NOMO-1 (cell line): Measurements from ENCODE around the gene FLVCR2.
"Not testable (repeated sequence)": the region's sequence is repeated elsewhere in the genome, so short reads cannot be mapped to it uniquely, and the experiment has no call there.

Experiments used
- DNase-seq, 2 experiments: peaks; one replicate each; lab custom pipeline; 2025; ENCODE audit not compliant: unreplicated experiment in 2 of 2; lab: John Stamatoyannopoulos, UW

FLVCR2 gene

GRCh38 chr14:75658957-75659356 lies 80.5 kb downstream of the FLVCR2 start:
- DNase-seq: no peak

DNA sequence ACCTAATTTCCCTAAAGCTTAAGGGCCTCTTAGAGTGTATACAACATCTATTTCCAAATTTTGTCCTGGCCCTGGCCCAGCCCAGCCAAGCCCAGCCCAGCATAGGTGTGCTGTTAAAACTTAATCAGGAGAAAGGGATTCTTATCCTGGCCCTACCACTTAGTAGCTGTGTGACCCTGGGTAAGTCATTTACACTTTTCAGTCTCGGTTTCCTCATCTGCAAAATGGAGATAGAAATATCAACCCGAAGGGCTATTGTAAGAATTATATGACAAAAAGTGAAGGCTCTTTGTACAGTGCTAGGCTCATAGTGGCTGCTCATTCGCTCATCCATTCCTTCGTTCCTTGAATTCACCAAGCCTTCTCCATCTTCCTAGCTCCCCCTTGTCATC lies 81.8 kb downstream of the FLVCR2 start:
- peak; percentile 21 to 38 for DNase-seq

DNA sequence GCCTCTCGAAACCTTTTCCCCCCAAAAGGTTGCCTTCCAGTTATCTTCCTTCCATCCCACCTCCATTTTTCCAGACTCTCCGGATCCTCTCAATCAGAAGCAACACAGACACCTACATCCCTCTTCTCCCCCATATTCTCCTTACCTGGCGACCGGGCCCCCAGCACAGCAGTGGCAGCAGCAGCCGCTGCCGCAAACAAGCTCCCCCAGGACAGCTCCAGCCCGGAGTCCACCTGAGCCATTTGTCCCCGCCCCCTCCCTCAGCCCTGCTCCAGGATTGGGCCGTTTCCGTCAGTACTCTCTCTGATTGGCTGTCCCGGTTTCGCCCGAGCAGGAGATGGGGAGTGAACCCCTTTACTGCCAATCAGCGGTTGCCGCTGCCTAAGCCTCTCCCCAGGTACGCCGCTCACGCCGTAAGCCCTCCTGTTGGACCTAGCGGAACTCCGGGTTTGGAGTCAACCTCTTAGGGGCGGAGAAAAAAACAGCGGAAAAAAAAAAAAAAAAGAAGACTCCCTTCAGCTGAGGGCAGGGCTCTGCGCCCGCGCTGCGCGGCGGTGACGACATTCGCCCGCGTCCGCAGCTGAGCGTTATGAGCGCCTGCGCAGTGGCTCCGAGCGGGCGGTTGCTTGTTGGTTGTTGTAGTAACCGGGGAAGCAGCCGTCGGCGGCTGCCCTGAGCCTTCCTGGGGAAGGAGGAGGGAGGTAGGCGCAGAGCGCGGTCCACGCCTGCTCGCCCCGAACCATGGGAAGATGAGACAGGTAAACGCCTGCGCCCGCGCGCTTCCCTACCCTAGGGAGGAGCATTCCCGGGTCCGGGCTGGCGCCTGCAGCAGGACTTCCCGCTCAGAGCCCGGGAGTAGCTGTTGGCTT lies 82.4 kb downstream of the FLVCR2 start, which contains the start of the genes ERG28 and TTLL5:
Gene ERG28, minus strand, starts transcription at position 247 of the 869 bp plus-strand sequence. CDS start 3,374 bp downstream, outside the sequence.
Gene TTLL5, plus strand, starts transcription at position 617 of the 869 bp plus-strand sequence. CDS start 1,904 bp downstream, outside the sequence.
- peak; percentile 97 to 99 for DNase-seq

DNA sequence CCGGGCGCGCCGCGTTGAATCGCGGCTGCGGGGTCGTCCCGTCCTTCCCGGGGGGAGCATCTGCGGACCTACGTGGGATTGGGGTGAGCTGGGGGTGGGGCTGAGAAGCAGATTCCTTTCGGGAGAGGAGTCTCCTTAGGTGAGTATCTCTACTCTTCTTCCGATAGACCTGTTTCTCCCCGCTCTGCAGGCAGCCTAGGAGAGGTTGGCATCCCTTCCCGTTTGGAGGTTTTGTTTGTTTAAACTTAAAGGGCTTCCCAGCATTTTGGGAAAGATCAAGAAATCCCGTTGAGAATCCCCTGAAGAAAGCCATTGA lies 83.0 kb downstream of the FLVCR2 start:
- no peak for DNase-seq

DNA sequence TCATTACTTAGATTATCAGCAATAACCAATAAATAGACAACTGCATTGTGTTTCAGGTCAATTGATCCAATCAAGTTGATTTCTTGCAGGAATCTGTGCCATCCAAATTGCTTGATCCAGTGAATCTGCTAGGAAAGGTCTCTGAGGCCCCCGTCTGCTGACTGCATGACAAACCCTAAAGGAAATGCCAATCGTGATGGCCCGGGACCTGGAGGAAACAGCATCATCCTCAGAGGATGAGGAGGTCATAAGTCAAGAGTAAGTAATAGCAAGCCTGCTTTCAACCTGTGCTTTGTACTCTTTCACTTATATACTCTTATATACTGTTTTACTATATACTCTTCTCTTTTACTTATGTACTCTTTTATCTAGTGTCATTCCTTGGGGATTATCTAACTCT lies 84.5 kb downstream of the FLVCR2 start:
- no peak for DNase-seq

DNA sequence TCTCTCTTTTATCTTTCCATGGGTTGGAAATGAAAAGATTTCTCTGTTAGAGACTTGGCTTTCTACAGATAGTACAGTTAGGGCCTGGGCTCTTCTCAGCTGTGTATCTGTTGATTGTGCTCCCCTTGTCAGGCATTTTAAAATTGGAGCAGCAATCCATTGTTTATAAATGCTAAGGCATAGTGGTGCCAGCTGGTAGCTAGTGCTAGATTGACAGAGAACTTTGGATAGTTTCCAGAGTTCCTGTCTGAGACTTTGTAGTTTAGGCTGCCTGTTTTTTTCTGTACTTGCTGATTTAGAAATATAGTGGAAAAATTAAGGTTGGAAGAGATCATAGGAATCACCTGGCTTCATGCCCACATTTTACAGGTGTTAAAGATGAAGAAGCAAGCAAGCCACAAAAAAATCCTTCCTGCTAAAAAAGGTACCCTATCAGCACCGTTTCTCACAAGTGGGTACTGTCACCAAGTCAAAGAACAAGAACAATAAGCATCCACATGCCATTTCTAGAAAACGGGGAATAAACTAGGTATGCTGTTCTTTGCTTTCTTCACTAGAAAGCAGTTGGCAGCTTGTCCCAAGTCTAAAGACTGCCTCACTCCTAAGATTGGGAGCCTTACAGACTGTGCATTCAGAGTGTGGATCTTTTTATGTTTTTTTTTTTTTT lies 88.8 kb downstream of the FLVCR2 start:
- DNase-seq: no peak

GRCh38 chr14:75672605-75673192 lies 94.3 kb downstream of the FLVCR2 start:
- no peak for DNase-seq

GRCh38 chr14:75673345-75674035 lies 95.1 kb downstream of the FLVCR2 start:
- DNase-seq: no peak

DNA sequence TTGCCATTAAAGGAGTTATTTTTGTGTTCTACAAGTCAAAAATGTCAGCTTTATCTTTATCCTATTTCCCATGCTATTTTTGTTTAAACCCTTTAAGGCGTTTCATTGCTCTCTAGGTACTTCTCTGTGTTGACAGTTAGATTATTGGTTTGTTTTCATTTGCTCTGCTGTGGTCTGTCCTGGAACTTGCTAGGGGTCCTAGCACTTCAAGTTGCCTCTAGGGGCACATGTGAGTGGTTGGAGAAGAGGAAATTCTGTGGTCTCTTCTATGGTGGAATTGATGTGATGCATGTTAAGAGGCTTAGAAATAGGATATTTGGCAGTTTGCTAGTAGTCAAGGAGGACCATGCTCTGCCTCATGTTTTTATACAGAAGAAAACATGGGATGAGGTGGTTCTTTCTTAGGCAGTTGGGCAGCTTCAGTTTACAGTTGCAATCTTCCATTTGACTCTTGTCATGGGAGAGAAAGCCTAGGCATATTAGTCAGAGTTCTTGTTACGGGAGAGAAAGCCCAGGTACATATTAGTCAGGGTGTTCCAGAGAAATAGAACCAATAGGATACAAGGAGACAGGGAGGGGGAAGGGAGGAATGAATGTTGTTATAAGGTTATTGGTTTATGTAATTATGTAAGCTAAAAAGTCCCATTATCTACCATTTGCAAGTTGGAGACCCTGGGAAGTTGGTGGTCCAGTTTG lies 97.0 kb downstream of the FLVCR2 start:
- DNase-seq: no peak

- DNase-seq: no peak
Measured at GRCh38 chr14:75685910-75686309, 107.5 kb downstream of the FLVCR2 start.

GRCh38 chr14:75689012-75689411 lies 110.6 kb downstream of the FLVCR2 start:
- no peak for DNase-seq

- DNase-seq: no peak
Measured at GRCh38 chr14:75690010-75690409, 111.6 kb downstream of the FLVCR2 start.

DNA sequence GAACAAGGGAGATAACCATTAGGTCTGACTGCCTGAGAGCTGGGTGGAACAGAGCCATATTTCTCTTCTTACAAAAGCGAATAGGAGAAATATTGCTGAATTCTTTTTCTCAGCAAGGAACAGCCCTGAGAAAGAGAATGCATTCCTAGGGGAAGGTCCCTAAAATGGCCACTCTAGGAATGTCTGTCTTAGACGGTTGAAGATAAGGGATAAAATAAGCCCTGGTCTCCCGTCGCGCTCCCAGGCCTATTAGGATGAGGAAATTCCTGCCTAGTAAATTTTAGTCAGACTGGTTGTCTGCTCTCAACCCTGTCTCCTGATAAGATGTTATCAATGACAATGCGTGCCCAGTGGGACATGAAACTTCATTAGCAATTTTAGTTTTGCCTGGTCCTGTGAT lies 116.6 kb downstream of the FLVCR2 start:
- not testable (repeated sequence) for DNase-seq

- DNase-seq: no peak
Measured at GRCh38 chr14:75697386-75697785, 119.0 kb downstream of the FLVCR2 start.
